K562 (cell line): ENCODE measurements around the gene WAS. TPM values are rescaled to one million over a fixed set of nuclear protein-coding genes. Genes with fewer than 3 reads are reported as not detected.

Experiments
- ATF7 ChIP-seq: fragments of 450-650 bp; IDR thresholded peaks from 2 replicates; pipeline ENCODE4 v1.7.1; 2014; ENCODE audit warnings: mild to moderate bottlenecking, moderate library complexity
- BACH1 ChIP-seq: fragments of 200-800 bp; sonication (Bioruptor generic); IDR thresholded peaks from 2 replicates; pipeline ENCODE4 v1.6.1; 2016; ENCODE audit warnings: missing genetic modification characterization, missing compliant biosample characterization
- CBX8 ChIP-seq: fragments of 200-600 bp; sonication (generic); IDR thresholded peaks from 2 replicates; pipeline ENCODE4 v1.6.1; 2012; ENCODE audit warnings: borderline replicate concordance, mixed run types, low read depth, mild to moderate bottlenecking, moderate library complexity, mixed read lengths, low read length, control low read depth, inconsistent platforms; ENCODE audit not compliant: poor library complexity, severe bottlenecking; ENCODE audit errors: extremely low read depth
- GATA2 ChIP-seq: sonication (generic); formaldehyde crosslinking; IDR thresholded peaks from 2 replicates; pipeline ENCODE4 v1.4.0; 2020; ENCODE audit warnings: mild to moderate bottlenecking, missing genetic modification reagents
- HDGF ChIP-seq: fragments of 450-650 bp; IDR thresholded peaks from 2 replicates; pipeline ENCODE4 v1.6.1; 2016
- HMG20A ChIP-seq: fragments of 450-650 bp; formaldehyde crosslinking; conservative IDR thresholded peaks from 2 replicates; pipeline ENCODE4 v1.4.0; 2020; ENCODE audit warnings: mild to moderate bottlenecking, mixed read lengths
- JUND ChIP-seq, 2 experiments: IDR thresholded peaks; 2 replicates in 1 of 2; 3 replicates in 1 of 2; pipeline ENCODE4 v1.6.1; 2011; ENCODE audit warnings: borderline replicate concordance in 2 of 2, low read depth in 2 of 2, low read length in 2 of 2, improper control_type of control experiment in 1 of 2, missing biosample characterization in 1 of 2, missing genetic modification characterization in 1 of 2, missing genetic modification reagents in 1 of 2
- KAT7 ChIP-seq: sonication (generic); formaldehyde crosslinking; IDR thresholded peaks from 2 replicates; pipeline ENCODE4 v1.8.0; 2022; ENCODE audit warnings: missing genetic modification reagents, mild to moderate bottlenecking, borderline replicate concordance
- MAFK ChIP-seq: IDR thresholded peaks from 2 replicates; pipeline ENCODE4 v1.6.1; 2011; ENCODE audit warnings: low read length, improper control_type of control experiment
- MBD1 ChIP-seq: fragments of 250-450 bp; sonication (Bioruptor Pico); IDR thresholded peaks from 2 replicates; pipeline ENCODE4 v1.8.0; 2022; ENCODE audit warnings: inconsistent platforms
- MXD1 ChIP-seq: fragments of 250-450 bp; sonication (Bioruptor Pico); IDR thresholded peaks from 2 replicates; pipeline ENCODE4 v1.8.0; 2021; ENCODE audit warnings: borderline replicate concordance, mild to moderate bottlenecking, moderate library complexity; ENCODE audit not compliant: poor library complexity, severe bottlenecking
- MYC ChIP-seq, 2 experiments: fragments of 250-450 bp in 1 of 2; sonication (Bioruptor Pico) in 1 of 2; IDR thresholded peaks; 2 replicates each; pipeline versions ENCODE4 v1.5.1 to v1.6.1; 2012 to 2021; ENCODE audit warnings: low read depth in 2 of 2, borderline replicate concordance in 1 of 2, improper control_type of control experiment in 1 of 2, low read length in 1 of 2, mild to moderate bottlenecking in 1 of 2, moderate library complexity in 1 of 2
- PTBP1 ChIP-seq: fragments of 200-400 bp; formaldehyde crosslinking; IDR thresholded peaks from 2 replicates; pipeline ENCODE4 v1.6.1; 2017; ENCODE audit warnings: low read depth, low read length
- TAF1 ChIP-seq: IDR thresholded peaks from 2 replicates; pipeline ENCODE4 v1.6.1; 2011; ENCODE audit warnings: mild to moderate bottlenecking, low read length, moderate library complexity; ENCODE audit not compliant: insufficient read depth, control insufficient read depth, severe bottlenecking; ENCODE audit errors: extremely low read depth
- TCF3 ChIP-seq: sonication (generic); formaldehyde crosslinking; IDR thresholded peaks from 2 replicates; pipeline ENCODE4 v1.4.0; 2020; ENCODE audit warnings: mild to moderate bottlenecking, missing genetic modification reagents
- TCF7 ChIP-seq: sonication (generic); IDR thresholded peaks from 2 replicates; pipeline ENCODE4 v1.6.1; 2016; ENCODE audit warnings: antibody characterized with exemption, borderline replicate concordance
- THRAP3 ChIP-seq: fragments of 450-650 bp; IDR thresholded peaks from 2 replicates; pipeline ENCODE4 v1.6.1; 2016; ENCODE audit warnings: mild to moderate bottlenecking, inconsistent platforms, borderline replicate concordance
- THRB ChIP-seq: fragments of 450-650 bp; formaldehyde crosslinking; conservative IDR thresholded peaks from 2 replicates; pipeline ENCODE4 v1.4.0; 2022; ENCODE audit warnings: mild to moderate bottlenecking, missing genetic modification characterization
- U2AF2 ChIP-seq: fragments of 200-400 bp; formaldehyde crosslinking; optimal IDR thresholded peaks from 2 replicates; pipeline ENCODE3; 2017; ENCODE audit warnings: low read depth, mild to moderate bottlenecking, low read length
- XRCC5 ChIP-seq: fragments of 200-400 bp; formaldehyde crosslinking; IDR thresholded peaks from 2 replicates; pipeline ENCODE4 v1.6.1; 2017; ENCODE audit warnings: low read depth, mild to moderate bottlenecking, low read length
- ZC3H8 ChIP-seq: fragments of 450-650 bp; IDR thresholded peaks from 2 replicates; pipeline ENCODE4 v1.6.1; 2017
- ZNF212 ChIP-seq: fragments of 450-650 bp; formaldehyde crosslinking; IDR thresholded peaks from 2 replicates; pipeline ENCODE4 v1.4.0; 2020; ENCODE audit warnings: mild to moderate bottlenecking
- polyA plus RNA-seq, 8 experiments: library from polyadenylated mRNA; depleted of rRNA in 4 of 8; stranded (reverse) in 5 of 8; unstranded in 3 of 8; fragments of >200 nt; fragmentation: Nextera tagmentation in 2 of 8; fragmentation: Illumina TruSeq in 1 of 8; extraction: Ambion mirVana in 2 of 8; extraction: Trizol in 1 of 8; gene quantifications; 2 replicates each; pipeline versions ENCODE4 v1.2.1 to v1.2.3, GENCODE V29; 2011 to 2014; ENCODE audit warnings: inconsistent platforms in 1 of 8, missing spikeins in 1 of 8
- total RNA-seq, 7 experiments: library from RNA; depleted of rRNA in 6 of 7; stranded (reverse); fragments of >200 nt in 6 of 7; fragmentation: Illumina TruSeq in 2 of 7; extraction: Trizol in 2 of 7; gene quantifications; 2 replicates each; pipeline versions ENCODE4 v1.2.1 to v1.2.3, GENCODE V29; 2011 to 2021; ENCODE audit warnings: low replicate concordance in 1 of 7

The WAS gene
- total and polyA plus RNA-seq, 9 of the 15 experiments (the other 6 are each of a cell fraction or from before 2014, with no cell fraction given), result 0.11 to 16.1 (median 3.8) TPM

- TF ChIP-seq TAF1, result peak; percentile 41
- no peak for TF ChIP-seq GATA2
- TF ChIP-seq MXD1, result no peak
- no peak for TF ChIP-seq BACH1 (tag)
- TF ChIP-seq ZC3H8, result no peak
- TF ChIP-seq TCF7, result no peak
- TF ChIP-seq MBD1 (CRISPR knock-in tag), result no peak
- no peak for TF ChIP-seq U2AF2
- no peak for TF ChIP-seq CBX8
- TF ChIP-seq HDGF, result 0 out of 2 replicates have a peak, but pooled peaks have one; percentile 16
- TF ChIP-seq PTBP1, result no peak
- TF ChIP-seq MYC (IDR thresholded peaks at IDR 0.05; ENCODE audit: low read depth, low read length), result 0 out of 2 replicates have a peak, but pooled peaks have one; percentile 23
- TF ChIP-seq MYC (CRISPR knock-in tag; IDR thresholded peaks at IDR 0.05; ENCODE audit: borderline replicate concordance, low read depth), result no peak
- no peak for TF ChIP-seq KAT7 (CRISPR knock-in tag)
- TF ChIP-seq ATF7, result peak; percentile 99
- no peak for TF ChIP-seq THRB
- peak; percentile 87 for TF ChIP-seq JUND (IDR thresholded peaks at IDR 0.05; ENCODE audit: borderline replicate concordance, low read depth, low read length)
- TF ChIP-seq JUND (tag; IDR thresholded peaks at IDR 0.05; ENCODE audit: borderline replicate concordance, low read depth, low read length), result no peak
- no peak for TF ChIP-seq TCF3 (CRISPR knock-in tag)
- no peak for TF ChIP-seq THRAP3
- no peak for TF ChIP-seq HMG20A (CRISPR knock-in tag)
- TF ChIP-seq ZNF212, result no peak
- TF ChIP-seq XRCC5, result no peak
- peak; percentile 45; the same call in 1 of the 2 replicates for TF ChIP-seq MAFK
Observed at GRCh38 chrX:48737213-48737938, 53.8 kb downstream of the WAS start (continued).
